GM21360 (cell line): ENCODE results near the gene C19orf67.
A peak's percentile ranks its signal among the peaks of the same experiment; 100 is the strongest.

Source experiments
- ATAC-seq: cut with Tn5 transposase; IDR thresholded peaks from one replicate; pipeline ENCODE4 v1.9.1; 2021; ENCODE audit warnings: mild to moderate bottlenecking, moderate library complexity; ENCODE audit not compliant: unreplicated experiment

Gene C19orf67

GRCh38 chr19:14110650-14111049 is 25.1 kb upstream of the C19orf67 start:
- no peak for ATAC-seq

GRCh38 chr19:14107581-14108461 is 22.2 kb upstream of the C19orf67 start:
- ATAC-seq: no peak

DNA sequence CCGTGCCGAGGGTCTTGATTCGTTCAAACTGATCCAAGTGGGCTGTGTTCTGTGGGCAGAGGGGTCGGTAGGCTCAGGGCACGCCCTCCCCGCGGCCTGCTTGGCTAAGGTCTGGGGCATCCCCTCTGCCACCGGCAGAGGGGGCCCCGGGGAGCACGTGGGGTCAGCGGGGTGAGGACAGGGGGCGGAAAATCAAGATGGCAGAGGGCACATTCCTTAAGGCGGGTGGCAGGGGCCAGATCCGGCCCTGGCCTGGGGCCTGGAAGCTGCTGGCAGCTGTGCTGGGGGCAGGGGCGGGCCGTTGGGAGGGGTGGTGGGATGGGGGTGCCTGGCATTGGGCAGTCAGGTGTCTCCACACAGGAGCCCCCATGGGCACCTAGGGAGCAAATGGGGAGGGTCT is 21.3 kb upstream of the C19orf67 start:
- no peak for ATAC-seq

DNA sequence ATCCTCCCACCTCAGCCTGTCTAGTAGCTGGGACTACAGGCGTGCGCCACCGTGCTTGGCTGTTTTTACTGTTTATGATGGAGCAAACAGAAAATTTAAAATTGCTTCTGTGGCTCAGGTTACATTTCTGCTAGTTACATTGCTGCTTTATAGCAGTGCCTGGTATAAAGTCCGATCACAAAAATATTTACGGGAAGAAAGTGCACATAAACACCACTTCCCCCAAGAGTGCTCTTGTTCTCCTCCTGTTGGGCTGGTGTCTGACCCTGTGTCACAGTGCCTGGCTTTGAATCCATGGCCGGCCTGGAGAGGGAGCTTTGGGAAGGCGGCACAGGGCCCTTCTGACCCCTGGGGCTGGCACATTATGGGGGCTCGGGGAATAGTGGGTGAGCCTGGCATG is 20.1 kb upstream of the C19orf67 start:
- no peak for ATAC-seq

DNA sequence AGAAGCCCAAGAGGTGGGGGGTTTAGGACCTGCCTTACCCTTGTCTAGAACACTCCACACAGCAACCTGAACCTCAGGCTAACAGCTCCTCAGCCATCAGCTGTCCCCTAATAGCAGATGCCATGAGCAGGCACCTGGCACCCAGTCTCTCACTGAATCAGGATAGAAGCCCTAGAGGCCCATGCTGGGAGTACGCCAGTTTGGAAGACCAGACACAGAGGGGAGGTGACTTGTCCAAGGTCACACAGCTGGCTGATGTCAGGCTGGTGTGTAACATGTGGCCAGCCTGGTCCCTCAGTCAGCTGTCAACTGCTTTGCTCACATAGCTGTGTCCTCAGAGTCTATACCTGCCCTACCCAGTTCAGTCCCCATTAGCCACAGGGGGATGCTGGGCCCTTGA is 17.7 kb upstream of the C19orf67 start:
- no peak for ATAC-seq

GRCh38 chr19:14102756-14103155 is 17.2 kb upstream of the C19orf67 start:
- no peak for ATAC-seq

DNA sequence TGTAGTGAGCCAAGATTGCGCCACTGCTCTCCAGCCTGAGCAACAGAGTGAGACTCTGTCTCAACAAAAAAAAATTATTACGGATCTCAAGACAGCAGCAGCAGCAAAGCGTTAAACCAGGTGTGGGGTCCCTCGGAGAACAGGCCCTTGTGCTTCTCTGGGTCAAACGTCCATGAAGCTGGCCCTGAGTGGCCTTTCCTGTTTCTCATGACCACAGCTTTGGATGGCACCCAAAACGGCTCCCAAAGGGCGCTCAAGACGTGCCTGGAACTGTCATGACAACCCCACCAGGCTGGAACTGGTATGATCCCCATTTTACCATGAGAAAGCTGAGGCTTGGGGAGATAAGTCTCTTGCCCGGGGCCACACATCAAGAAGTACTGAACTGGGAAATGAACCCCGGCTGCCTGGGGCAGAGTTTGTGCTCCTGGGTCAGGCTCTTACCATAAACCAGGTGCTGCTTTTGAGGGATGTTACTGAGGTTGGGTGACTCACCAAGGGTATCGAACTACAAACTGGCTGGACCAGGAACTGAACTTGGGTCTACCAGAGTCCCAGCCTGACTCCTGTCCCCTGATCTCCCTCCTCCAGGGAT is 16.6 kb upstream of the C19orf67 start:
- no peak for ATAC-seq

GRCh38 chr19:14101003-14101545 is 15.5 kb upstream of the C19orf67 start:
- ATAC-seq: no peak

- ATAC-seq: no peak
Measured at GRCh38 chr19:14097532-14098151, 12.1 kb upstream of the C19orf67 start.

DNA sequence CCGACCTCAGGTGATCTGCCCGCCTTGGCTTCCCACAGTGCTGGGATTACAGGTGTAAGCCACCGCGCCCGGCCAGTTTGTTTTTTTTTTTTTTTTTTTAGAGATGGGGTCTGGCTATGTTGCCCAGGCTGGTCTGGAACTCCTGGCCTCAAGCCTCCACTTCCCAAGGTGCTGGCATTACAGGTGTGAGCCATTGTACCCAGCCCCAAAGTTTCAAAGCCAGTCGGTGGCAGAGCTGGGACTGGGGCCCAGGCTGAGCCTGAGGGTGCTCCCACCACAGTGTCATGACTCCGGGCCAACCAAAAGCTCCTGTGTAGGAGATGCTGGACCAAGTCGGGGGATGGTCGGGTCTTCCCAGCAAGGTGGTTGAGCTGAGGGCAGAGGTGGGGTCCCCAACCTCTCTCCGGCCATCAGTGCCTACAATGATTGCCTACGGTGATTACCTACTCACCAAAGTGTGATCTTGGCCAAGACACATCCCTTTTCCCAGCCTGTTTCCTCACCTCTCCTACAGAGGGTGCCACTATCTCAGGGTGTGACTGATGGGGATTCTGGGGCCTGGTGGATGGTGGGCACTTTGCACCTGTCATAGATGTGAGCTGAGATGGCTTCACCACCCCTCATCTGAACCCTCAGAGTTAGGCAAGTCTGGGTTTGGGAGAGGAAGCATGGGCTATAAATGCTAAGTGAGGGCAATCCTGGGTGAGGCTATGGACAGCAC is 10.8 kb upstream of the C19orf67 start:
- ATAC-seq: no peak

DNA sequence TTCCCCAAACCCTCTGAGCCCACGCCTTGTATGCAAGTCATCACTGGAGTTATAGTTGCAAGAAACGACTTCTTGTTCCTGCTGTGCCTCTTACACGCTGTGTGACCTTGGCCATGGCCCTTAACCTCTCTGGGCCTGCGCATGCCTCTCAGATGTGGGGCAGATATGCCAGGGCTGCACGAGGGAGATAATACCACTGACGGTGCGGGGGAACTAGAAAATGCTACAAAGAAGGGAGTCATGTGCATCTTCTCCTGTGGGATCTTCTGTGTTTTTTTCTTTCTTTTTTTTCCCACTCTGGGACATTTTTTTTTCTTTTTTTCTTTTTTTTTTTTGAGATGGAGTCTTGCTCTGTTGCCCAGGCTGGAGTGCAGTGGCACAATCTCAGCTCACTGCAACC is 9.3 kb upstream of the C19orf67 start:
- no peak for ATAC-seq

DNA sequence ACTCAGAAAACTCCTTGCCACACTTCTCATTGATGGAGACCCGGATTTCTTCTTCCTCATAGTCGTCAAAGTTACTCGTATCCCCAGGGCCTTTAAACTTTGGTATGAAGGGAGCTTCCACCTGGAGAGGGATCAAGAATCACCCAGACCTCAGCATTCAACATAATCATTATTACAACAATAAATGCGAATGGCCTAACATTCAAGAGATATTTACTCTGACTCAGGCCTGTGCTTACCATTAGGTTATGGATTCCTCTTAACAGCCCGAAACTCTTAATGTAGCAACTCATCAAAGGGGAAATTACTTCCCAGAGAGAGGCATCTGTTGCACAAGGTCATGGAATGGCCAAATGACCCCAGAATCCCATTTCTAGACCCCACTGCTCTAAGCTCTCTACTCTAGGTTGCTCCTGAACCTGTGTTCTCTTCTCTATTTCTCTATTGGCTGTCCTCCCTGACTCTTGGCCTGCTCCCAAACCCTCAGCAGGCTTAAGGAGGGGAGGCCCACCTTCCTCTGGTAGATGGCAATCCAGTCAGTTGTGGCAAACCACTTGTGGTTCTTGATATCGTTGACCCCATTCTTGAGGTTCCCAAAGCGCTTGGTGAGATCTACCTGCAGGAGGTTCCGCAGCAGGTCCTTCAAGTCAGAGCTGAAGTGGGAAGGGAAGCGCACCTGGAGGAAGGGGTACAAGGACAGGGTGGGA is 7.7 kb upstream of the C19orf67 start:
- ATAC-seq: no peak

DNA sequence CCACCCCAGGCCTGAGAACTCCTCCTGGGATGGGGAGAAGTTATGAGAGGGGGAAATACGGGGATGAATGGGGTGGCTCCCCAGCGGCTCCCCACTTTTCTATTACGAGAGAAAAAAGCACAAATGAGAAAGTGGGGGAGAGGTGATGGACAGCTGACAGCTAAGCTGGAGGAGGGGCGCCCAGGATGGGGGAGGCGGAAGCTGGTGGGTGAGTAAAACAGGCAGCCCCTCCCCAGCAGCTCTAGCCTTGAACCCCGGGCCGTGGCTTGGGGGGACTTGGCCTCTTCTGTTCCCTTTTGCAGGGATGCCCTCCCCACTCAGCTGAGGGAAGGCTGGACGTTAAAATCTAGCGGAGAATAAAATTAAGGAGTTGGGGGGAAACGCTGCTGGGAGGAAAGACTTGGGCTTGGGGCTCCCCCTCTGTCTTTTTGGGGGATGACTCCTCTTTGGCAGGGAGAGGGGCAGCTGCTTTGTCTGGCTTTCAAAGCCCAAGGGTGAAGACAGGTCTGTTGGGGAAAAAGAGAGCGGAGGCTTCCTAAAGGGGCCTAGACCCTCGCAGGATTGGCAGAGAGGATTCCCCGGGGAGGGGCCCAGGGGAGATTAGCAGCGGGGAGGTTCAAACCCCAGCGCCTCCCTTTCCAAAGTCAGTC is 6.4 kb upstream of the C19orf67 start:
- no peak for ATAC-seq

- peak; percentile 47 for ATAC-seq
Measured at GRCh38 chr19:14091081-14091812, 5.7 kb upstream of the C19orf67 start.

DNA sequence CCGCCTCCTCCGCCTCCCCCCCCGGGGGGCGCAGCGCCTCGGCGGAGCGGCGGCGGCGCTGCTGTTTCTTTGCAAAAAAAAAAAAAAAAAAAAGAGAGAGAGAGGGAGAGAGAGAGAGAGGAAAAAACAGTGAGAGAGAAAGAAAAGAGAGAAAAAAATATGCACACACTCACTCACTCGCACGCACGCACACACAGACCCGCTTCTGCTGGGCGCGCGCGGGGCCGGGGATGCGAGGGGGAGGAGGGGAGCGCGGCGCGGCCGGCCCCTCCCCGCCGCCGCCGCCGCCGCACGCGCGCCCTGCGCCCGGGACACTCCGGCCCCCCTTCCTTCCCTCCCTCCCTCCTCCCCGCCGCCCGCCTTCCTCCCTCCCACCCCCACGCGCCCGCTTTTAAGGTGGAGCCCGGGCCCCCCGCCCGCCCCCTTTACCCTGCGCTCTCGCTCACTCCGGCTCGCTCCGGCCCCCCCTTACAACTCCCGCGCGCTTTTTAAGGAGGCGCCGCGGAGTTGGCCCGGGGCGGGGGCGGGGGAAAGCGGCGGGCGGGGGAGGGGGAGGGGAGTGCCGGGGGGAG is 5.0 kb upstream of the C19orf67 start, which contains the start of gene SAMD1:
Gene SAMD1, minus strand, starts transcription at position 243 of the 572 bp plus-strand sequence.
- peak; percentile 24 for ATAC-seq

DNA sequence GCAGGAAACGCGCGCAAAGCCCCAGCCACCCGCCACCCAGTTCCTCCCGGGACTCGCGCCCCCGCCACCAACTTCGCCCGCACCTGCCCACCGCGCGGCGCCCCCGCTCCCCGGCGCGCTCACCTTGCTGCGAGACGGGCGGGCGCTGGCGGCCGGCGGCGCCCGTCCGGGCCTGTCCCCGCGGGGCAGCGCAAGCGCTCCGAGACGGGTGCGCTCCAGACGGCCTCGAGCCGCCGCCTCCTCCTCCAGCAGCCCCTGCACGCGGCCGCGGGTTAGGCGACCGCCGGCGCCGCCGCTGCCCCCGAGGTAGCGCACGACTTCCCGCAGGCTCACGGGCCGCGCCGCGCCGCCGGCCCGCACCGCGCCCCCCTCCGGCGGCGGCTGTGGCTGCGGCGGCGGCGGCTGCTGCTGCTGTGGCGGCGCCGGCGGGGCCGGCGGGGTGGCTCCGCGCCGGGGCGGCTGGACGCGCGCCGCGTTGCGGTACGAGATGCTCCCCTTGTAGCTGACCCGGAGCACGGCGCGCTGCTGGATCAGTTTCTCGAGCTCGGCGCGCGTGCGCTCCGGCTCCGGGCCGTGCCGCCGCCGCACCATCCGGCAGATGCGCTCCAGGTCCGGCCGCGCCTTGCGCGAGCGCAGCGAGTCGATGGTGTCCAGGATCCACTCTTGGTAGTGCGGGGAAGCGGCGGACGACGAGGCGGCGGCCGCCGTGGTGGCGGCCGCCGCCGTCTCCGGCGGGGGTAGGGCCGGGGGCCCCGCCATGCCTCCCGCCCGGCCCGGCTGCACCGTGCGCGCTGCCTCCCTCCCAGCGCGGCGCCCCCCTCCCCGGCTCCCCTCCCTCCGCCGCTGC is 4.3 kb upstream of the C19orf67 start:
- ATAC-seq: no peak

DNA sequence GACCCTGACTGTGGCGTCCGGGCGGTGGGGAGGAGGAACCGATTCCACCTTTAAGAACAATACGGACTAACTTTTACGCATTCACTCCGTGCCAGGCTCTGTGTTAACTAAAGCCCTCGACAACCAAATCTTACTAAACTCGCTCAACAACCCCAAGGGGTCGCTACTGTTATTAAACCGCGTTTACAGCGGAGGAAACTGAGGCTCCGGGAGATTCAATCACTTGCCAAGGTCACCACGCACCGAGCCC is 3.8 kb upstream of the C19orf67 start:
- no peak for ATAC-seq
